ENCODE results near the gene TSSC4. TPM values are rescaled to one million over a fixed set of nuclear protein-coding genes. Genes with fewer than 3 reads are reported as not detected.
A peak's percentile ranks its signal among the peaks of the same experiment; 100 is the strongest.

TSSC4 gene
- total RNA-seq, 3 donors from 2014 or later (not counting 1 experiment from before 2014, with no cell fraction given) = 52.8 to 67.9 (median 59.3) TPM

GRCh38 chr11:2383852-2384804 is 16.4 kb upstream of the TSSC4 start:
- Histone ChIP-seq H3K9me3 (ENCODE audit: control insufficient read depth, insufficient read depth, low read length) (no peaks in the 10 kb centered on the region), H3K27me3 (ENCODE audit: control insufficient read depth, insufficient read depth, low read length) (no peaks in the 10 kb centered on the region), H3K4me1 (ENCODE audit: control insufficient read depth, insufficient read depth, low read length) (peaks cover 97% of the 10 kb centered on the region), H3K4me3 (ENCODE audit: low read length) (peak overlapping the region; percentile 16), H3K27ac (ENCODE audit: low read length) (peak overlapping the region; percentile 19), H3K36me3 (ENCODE audit: control insufficient read depth, insufficient read depth, low read length) (peaks cover 2% of the 10 kb centered on the region)
- intact Hi-C loops (cut with micrococcal nuclease) = no loop called here
- H3K4me1 Mint-ChIP-seq = peaks cover 38 to 92% of the 10 kb centered on the region in 2 donors
- H3K9me3 Mint-ChIP-seq = no peaks in the 10 kb centered on the region
- TF ChIP-seq, protein P1, sequence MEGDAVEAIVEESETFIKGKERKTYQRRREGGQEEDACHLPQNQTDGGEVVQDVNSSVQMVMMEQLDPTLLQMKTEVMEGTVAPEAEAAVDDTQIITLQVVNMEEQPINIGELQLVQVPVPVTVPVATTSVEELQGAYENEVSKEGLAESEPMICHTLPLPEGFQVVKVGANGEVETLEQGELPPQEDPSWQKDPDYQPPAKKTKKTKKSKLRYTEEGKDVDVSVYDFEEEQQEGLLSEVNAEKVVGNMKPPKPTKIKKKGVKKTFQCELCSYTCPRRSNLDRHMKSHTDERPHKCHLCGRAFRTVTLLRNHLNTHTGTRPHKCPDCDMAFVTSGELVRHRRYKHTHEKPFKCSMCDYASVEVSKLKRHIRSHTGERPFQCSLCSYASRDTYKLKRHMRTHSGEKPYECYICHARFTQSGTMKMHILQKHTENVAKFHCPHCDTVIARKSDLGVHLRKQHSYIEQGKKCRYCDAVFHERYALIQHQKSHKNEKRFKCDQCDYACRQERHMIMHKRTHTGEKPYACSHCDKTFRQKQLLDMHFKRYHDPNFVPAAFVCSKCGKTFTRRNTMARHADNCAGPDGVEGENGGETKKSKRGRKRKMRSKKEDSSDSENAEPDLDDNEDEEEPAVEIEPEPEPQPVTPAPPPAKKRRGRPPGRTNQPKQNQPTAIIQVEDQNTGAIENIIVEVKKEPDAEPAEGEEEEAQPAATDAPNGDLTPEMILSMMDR (IDR thresholded peaks at IDR 0.05) = no peak
- H3K27me3 Mint-ChIP-seq (ENCODE audit: low read depth in 2 of 2) = no peaks in the 10 kb centered on the region
- peak in 1 of 2 donors; percentile 71 for DNase-seq
- H3K4me3 Mint-ChIP-seq = peak overlapping the region; percentile 74
- H3K36me3 Mint-ChIP-seq = no peaks in the 10 kb centered on the region
- H3K27ac Mint-ChIP-seq = peak overlapping the region; percentile 59 to 88
- ATAC-seq = no peak
- 61% methylated on average over 29 of the region's 33 CpGs for WGBS (ENCODE audit: insufficient coverage)

GRCh38 chr11:2385156-2386151 is 15.1 kb upstream of the TSSC4 start:
- peaks cover 97% of the 10 kb centered on the region for H3K4me1 ChIP-seq (ENCODE audit: control insufficient read depth, insufficient read depth, low read length)
- H3K27me3 Mint-ChIP-seq (ENCODE audit: low read depth in 2 of 2) = no peaks in the 10 kb centered on the region

GRCh38 chr11:2386591-2386990 is 14.0 kb upstream of the TSSC4 start:
- H3K27me3 ChIP-seq (ENCODE audit: control insufficient read depth, insufficient read depth, low read length) = no peaks in the 10 kb centered on the region

More at GRCh38 chr11:2385156-2386151, 15.1 kb upstream of the TSSC4 start:
- TF ChIP-seq, protein P1 (IDR thresholded peaks at IDR 0.05) = no peak
- WGBS (ENCODE audit: insufficient coverage) = 25% methylated on average over 48 of the region's 48 CpGs
- Mint-ChIP-seq H3K4me3 (peak overlapping the region; percentile 78), H3K9me3 (no peaks in the 10 kb centered on the region), H3K4me1 (peaks cover 42 to 93% of the 10 kb centered on the region in 2 donors), H3K27ac (peak overlapping the region; percentile 77 to 80), H3K36me3 (no peaks in the 10 kb centered on the region)
- peak overlapping the region; percentile 59 for H3K27ac ChIP-seq (ENCODE audit: low read length)
- intact Hi-C loops (cut with micrococcal nuclease) = no loop called here
- H3K27me3 ChIP-seq (ENCODE audit: control insufficient read depth, insufficient read depth, low read length) = no peaks in the 10 kb centered on the region
- DNase-seq (peak; percentile 18 to 64), ATAC-seq (peak in 2 of 3 donors; percentile 4 to 28)
- no peaks in the 10 kb centered on the region for H3K36me3 ChIP-seq (ENCODE audit: control insufficient read depth, insufficient read depth, low read length)
- peak overlapping the region; percentile 16 for H3K4me3 ChIP-seq (ENCODE audit: low read length)
- no peaks in the 10 kb centered on the region for H3K9me3 ChIP-seq (ENCODE audit: control insufficient read depth, insufficient read depth, low read length)

More at GRCh38 chr11:2386591-2386990, 14.0 kb upstream of the TSSC4 start:
- Mint-ChIP-seq H3K4me1 (peaks cover 32 to 86% of the 10 kb centered on the region in 2 donors), H3K9me3 (no peaks in the 10 kb centered on the region), H3K36me3 (no peaks in the 10 kb centered on the region), H3K4me3 (peak overlapping the region; percentile 37), H3K27me3 (ENCODE audit: low read depth in 2 of 2) (no peaks in the 10 kb centered on the region), H3K27ac (peak overlapping the region; percentile 58 to 85)
- Histone ChIP-seq H3K9me3 (ENCODE audit: control insufficient read depth, insufficient read depth, low read length) (no peaks in the 10 kb centered on the region), H3K4me1 (ENCODE audit: control insufficient read depth, insufficient read depth, low read length) (peaks cover 97% of the 10 kb centered on the region), H3K36me3 (ENCODE audit: control insufficient read depth, insufficient read depth, low read length) (peaks cover 2% of the 10 kb centered on the region), H3K27ac (ENCODE audit: low read length) (peak overlapping the region; percentile 59), H3K4me3 (ENCODE audit: low read length) (no peak overlapping the region)
- intact Hi-C loops (cut with micrococcal nuclease) = no loop called here
- ATAC-seq (no peak), DNase-seq (peak in 1 of 2 donors; percentile 8)
- TF ChIP-seq, protein P1 (IDR thresholded peaks at IDR 0.05) = no peak
- WGBS (ENCODE audit: insufficient coverage) = 55% methylated on average over 9 of the region's 9 CpGs

All from natural killer cell (primary cell).